ENCODE data around the gene EPB41L4B.

EPB41L4B gene

DNA sequence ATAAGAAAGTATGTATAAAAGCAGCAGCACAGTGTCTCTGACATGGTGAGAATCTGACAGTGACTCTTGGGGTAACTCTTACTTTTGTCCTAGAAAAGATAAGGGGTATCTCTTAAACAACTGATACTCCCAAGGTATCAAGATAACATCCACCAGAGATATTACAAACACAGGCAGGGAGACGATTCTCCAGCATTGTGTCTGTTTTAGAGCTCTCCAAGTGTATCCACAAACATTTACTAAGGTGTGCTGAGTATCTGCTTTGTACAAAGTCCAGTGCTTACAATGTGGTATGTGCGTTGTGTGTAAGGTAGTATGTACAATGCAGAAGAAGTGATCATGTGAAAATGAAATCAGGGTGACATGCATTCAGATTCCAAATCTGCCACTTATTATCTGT, 196.7 kb downstream of the EPB41L4B start:
- FAIRE-seq: no peak
- TF ChIP-seq, protein P1, sequence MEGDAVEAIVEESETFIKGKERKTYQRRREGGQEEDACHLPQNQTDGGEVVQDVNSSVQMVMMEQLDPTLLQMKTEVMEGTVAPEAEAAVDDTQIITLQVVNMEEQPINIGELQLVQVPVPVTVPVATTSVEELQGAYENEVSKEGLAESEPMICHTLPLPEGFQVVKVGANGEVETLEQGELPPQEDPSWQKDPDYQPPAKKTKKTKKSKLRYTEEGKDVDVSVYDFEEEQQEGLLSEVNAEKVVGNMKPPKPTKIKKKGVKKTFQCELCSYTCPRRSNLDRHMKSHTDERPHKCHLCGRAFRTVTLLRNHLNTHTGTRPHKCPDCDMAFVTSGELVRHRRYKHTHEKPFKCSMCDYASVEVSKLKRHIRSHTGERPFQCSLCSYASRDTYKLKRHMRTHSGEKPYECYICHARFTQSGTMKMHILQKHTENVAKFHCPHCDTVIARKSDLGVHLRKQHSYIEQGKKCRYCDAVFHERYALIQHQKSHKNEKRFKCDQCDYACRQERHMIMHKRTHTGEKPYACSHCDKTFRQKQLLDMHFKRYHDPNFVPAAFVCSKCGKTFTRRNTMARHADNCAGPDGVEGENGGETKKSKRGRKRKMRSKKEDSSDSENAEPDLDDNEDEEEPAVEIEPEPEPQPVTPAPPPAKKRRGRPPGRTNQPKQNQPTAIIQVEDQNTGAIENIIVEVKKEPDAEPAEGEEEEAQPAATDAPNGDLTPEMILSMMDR (IDR thresholded peaks at IDR 0.05; ENCODE audit: insufficient read depth, missing control alignments): no peak
- DNase-seq (ENCODE audit: insufficient read length, low spot score): no peak

DNA sequence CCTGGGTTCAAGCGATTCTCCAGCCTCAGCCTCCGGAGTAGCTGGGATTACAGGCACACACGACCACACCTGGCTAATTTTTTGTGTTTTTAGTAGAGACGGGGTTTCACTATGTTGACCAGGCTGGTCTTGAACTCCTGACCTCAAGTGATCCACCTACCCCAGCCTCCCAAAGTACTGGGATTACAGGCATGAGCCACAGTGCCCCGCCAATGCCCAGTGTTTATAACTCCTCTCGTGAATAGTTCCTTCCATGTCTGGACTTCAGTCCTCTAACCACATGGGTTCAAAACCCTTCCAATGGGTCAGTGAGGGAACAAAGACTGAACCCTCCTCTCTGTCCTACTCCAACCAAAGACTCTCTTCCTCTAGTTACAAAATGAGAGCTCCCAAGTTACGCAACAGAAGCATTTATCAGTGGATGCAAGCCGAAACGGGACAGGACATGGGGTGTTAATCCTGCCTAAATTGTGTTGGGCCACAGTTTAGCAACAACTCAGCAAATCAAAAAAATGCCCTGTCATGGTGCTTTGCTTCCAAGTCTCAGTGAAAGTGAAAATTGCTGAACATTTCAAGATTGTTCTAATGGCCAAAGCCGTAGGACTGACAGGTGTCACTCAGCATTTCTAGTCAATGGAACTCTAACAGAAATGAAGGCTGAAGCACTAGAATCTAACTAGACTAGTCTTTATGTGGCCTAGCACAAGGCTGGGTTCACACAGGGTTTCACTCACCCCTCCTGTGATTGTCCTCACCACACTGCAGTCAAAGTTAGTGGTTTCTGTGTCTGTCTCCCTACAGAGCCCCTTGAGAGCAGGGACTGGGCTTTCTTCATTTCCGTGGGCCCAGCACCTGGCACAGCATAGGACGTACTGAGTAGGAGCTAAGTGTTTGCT, 197.9 kb downstream of the EPB41L4B start:
- DNase-seq (ENCODE audit: insufficient read length, low spot score) (no peak), FAIRE-seq (no peak)
- TF ChIP-seq, protein P1 (IDR thresholded peaks at IDR 0.05; ENCODE audit: insufficient read depth, missing control alignments): no peak
